8988T (cell line): Measurements from ENCODE around the gene ANKS1B.

Source experiments
- DNase-seq: peaks from one replicate; pipeline ENCODE4 v3.0.0; 2011

The ANKS1B gene

DNA sequence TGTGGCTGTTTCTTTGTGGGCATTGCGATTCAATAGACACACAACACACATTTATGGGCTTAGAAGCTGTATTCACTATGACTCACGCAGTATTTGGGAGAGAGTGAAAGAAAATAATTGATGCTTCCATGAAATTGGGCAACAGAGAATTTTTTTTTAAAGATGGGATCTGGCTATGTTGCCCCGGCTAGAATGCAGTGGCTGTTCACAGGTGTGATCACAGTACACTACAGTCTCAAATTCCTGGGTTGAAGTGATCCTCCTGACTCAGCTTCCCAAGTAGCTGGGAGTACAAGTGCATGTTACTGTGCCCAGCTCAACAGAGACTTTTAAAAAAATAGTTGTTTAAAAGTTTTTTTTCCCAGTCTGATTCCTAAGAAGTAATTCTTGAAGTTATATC, 1193.3 kb downstream of the ANKS1B start:
- no peak for DNase-seq

DNA sequence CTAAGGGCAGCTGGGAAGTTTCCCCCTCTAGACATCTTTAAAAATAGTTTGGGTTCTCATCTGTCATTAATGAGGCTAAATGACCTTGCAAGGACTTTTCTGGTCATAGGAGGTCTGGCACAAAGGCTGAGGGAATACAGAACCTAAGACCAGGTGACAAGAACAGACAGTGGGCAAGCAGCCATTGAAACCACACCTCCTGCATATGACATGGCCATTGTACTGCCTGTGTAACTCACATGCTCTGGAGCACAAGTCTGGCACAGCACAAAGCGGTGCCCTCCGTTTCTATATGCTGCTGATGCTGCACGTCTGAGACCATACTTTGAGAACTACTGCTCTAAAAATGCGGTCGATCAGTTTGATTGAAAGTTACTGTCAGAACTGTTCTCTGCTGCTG, 1196.3 kb downstream of the ANKS1B start:
- no peak for DNase-seq

- no peak for DNase-seq
Observed at GRCh38 chr12:98786653-98787052, 1198.1 kb downstream of the ANKS1B start.

DNA sequence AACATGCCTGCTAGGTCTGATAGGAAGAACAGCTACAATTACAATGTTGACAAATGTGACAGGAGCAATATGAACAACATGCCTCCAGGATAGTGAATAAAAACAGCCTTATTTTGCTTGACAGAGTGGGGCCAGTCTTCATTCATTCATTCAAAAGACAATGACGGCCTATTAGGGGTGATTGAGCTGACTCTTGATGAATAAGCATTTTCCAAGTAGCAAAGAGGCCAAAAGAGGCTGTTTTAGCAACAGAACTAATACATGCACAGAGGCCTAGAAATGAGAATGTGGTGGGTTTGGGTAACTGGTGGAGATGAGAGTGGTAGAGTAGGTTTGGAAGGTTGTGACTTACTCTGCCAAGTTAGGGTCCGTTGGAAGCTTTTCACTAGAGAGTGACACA, 1201.3 kb downstream of the ANKS1B start:
- DNase-seq: no peak

GRCh38 chr12:98780261-98780660, 1204.5 kb downstream of the ANKS1B start:
- DNase-seq: no peak

DNA sequence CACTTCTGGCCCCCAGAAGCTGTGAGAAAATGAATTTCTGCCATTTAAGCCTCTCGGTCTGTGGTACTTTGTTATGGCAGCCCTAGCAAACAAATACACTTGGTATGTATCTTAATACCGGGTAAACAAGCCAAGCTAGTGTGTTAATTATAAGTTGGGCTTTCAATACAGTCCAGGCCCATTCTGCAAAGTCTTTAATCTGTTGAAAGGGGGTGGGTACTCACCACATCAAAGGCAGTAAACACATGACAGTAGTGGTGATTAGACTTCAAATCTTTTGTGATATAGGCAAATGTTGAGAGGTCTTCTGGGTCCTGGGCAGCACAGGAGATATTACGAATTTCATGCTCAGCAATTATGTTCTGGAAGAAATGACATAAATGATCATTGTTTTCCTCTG, 1211.9 kb downstream of the ANKS1B start:
- DNase-seq: no peak

GRCh38 chr12:98771811-98772752, 1212.7 kb downstream of the ANKS1B start:
- DNase-seq: no peak

- DNase-seq: no peak
Observed at GRCh38 chr12:98770230-98770629, 1214.5 kb downstream of the ANKS1B start.

- no peak for DNase-seq
Observed at GRCh38 chr12:98769068-98769467, 1215.7 kb downstream of the ANKS1B start.

DNA sequence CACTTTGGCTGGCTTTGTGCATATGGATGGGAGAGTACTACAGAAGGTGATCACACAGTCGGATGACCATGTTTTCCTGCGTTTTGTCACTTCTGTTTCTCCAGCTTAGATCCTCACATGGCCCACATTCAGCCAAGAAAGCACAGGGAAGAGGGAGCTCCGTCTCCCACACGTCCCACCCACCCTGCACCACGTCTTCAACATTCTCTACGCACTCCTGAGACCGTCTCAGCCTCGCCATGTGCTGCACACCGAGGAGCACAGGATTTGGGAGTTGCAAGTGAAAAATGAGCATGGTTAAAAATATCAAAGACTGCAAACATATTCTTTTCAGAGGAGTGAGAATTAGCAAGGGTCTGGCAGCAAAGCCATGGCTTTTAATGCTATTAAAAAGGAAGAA, 1217.5 kb downstream of the ANKS1B start:
- no peak for DNase-seq

DNA sequence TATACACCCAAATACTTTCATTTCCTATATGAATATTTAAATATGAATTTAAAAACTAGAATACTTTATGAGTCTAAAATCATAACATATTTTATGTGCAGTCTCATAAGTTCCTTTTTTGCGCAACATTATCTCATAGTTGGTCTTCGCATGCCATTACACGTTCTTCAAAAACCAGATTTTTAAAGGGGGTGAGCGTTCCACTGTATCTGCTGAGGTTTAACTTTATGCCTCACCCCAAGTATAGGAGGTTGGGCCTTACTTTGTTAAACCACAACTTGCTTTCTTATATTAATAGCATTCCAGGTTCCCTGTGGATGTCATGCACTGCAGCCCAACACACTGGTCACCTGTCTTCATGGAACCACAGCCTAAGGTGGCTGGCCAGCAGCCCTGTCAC, 1221.1 kb downstream of the ANKS1B start:
- DNase-seq: no peak

DNA sequence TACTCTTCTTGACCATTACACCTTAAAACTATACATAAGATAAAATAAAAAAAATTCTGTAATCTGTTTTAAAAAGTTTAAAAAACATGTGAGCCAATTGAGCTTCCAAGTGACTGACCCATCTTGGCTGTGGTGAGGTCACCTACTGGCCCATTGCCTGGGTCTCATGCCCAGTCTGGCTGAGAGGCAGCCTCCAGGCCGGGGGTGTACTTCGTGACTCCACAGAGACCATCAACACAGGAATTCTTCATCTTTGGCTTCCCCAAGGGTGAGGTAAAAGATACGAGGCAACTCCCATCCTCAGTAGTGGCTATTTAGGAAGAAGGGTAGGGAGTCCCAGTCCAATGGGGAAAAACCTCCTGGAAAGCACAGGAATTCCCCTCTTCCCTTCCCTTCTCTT, 1226.4 kb downstream of the ANKS1B start:
- DNase-seq: no peak

DNA sequence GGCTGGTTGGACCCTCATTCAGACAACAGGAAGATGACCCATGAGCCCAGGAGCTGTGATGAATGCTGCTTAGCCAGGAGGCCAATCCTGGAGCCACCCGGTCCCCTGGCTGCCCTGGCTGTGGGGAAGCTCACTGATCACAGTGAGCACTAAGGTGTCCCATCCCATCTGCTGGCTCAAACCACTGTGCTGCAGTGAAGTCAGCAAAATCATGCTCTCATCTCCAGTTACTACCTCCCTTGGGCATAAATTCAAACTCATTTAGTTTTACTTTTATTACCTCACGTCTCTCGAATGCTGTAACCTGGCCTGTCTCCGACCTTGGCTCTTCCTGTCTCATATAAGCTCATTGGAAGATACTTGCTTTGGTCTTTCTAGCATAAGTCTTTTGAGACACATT, 1227.3 kb downstream of the ANKS1B start:
- no peak for DNase-seq

- peak; percentile 35 for DNase-seq
Observed at GRCh38 chr12:98755855-98756254, 1228.9 kb downstream of the ANKS1B start.

GRCh38 chr12:98754095-98754494, 1230.6 kb downstream of the ANKS1B start:
- DNase-seq: no peak

DNA sequence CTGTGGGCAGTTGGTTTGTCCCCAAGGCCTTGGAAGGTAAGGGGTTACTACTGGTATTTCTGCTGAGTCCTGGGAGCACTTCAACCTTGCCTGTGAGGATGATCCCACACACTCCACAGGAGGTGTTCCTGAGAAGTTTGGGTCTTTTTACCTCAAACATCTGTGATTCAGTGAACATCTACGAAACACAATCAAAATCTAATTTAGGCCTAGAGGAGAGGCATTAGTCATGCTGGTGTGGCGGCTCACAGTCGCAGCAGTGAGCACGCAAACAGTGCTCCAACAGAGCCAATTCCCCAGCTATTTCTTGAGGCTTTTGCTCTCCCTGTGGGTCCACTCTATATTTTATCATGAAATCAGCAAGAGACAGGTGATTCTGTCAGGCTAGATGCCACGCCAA, 1232.0 kb downstream of the ANKS1B start:
- no peak for DNase-seq

DNA sequence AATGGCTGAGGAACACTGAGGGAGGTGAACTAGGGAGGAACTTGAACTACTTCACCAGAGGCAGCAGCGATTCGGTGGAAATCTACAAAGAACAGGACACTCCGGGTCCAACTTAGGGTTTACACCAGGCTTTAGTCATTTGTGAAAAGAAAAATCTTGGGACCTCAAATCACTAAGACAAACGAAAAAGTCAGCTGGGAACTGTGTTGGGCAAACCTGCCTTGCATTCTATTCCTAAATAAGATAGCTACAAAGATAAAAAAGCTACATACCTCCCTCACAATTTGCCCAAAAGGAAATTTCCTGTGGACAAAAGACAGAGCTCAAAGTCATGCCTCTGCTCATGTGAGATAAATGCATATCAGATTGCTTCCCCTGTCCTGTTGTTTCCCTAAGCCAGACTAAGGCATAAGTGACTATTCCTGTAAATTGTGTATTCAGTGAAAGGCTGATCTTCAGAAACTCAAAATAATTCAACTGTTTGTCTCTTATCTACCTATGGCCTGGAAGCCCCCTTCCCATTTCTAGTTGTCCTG, 1233.1 kb downstream of the ANKS1B start:
- no peak for DNase-seq

DNA sequence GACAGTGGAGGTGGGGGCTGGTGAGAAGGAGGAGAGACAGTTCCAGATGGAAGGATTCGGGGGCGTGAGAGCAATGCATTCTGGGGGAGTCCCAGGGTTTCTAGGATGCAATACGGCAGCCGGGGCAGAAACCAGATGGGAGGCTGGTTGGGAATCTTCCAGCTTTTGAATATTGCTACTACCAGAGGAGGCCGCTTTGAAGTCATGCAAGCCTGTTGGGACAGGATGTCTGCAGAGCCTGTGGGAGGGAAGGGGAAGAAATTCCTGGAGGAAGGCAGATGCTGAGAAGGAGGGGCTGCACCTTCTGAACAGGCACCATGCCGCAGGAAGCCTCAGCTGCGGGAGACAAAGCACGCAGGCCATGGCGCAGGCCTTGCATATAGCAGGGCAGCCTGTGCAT, 1234.2 kb downstream of the ANKS1B start:
- no peak for DNase-seq

GRCh38 chr12:98748463-98748862, 1236.3 kb downstream of the ANKS1B start:
- DNase-seq: no peak

- no peak for DNase-seq
Observed at GRCh38 chr12:98745578-98746391, 1239.0 kb downstream of the ANKS1B start.

DNA sequence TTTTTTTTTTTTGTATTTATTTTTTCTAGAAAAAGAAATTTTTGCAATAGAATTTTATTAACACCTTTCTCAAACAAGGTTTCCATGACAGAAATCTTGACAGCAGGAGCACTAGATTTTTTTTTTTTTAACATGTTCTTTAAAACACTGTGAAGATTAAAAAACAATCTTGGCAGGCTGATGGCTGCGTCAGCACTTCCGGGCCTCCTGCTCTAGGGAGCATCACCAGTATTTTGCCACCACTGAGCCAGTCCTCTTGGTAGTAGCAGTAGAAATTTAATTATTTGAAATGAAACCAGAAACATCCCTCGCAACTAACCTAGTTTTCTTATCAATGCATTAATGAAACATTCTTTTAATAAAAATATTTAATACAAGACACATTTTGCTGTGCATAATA, 1240.1 kb downstream of the ANKS1B start:
- no peak for DNase-seq

DNA sequence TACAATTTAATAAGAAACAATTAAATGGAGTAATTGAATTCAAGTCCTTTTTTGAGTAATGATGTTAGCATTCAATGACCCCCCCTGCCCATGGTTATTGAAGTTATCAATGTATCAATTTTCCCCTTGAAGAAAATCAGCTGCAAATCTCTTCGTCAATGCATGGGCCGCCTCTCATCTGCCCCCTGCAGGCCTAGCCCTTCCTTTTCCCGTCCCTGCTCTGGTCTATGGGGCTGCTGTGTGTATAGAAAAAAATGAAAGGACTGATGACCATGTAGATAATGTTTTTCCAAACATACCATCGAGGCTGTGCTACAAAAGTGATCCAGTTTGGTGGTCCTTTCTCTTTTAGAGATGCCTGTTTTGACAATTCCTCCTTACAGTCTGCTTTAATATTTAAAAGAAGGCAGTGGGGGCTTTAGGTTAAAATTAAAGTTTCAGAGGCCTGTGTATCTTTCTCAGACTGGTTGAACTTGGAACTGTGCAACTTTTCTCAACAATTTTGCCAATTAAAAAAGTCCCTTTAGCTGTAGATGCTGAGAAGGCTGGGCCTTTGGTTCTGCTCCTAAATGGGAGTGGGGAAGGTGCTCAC, 1241.3 kb downstream of the ANKS1B start:
- no peak for DNase-seq

GRCh38 chr12:98741556-98742265, 1243.0 kb downstream of the ANKS1B start:
- DNase-seq: no peak
